ENCODE data around the gene ZNF260. TPM values are rescaled to one million over a fixed set of nuclear protein-coding genes. Genes with fewer than 3 reads are reported as not detected.

The ZNF260 gene
- total and polyA plus RNA-seq, 2 of the 13 experiments (the other 11 are each of a cell fraction or from before 2014, with no cell fraction given), result 2.8 to 10.5 TPM

DNA sequence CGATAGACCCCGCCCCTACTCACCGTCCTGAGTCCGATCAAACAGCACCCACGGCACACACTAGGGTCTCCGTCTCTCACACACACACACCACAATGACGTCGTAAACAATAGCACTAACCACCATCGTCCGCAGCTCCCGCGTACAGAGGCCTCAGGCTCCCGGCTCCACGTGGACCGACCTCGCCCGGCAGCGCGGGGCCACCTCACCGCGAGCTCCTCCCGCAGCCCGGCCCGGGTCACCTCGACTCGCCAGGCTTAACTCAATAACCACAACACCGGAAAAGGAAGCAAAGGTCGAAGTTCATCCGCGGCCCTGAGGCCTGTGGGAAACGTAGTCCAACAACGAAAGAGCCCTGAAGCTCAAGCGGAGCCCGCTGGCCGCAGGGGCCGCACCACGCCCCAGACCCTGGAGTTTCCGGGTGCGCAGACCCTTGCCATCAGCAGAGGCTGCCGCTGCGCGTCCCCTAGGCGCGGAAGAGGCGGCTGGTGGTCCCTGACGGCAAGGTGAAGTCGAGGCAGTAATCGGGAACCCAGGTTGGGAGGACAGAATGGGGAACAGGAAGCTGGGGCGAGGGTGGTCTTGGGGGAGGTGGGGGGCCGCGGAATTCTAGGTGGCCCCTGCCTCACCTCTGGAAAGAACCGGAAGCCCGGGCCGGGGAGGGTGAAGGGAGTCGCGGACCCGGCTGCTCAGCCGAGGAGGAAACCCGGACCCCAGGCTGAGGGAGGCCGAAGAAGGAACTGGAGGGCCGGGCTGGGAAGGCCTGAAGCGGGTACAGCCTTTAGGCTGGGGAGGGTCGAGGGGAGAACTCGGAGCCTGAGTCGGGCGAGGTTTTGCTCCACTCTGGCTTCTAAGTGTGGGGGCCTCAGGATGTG is 45.2 kb upstream of the ZNF260 start, which contains the start of gene ZNF529 (continued):
- TF ChIP-seq, protein P1, sequence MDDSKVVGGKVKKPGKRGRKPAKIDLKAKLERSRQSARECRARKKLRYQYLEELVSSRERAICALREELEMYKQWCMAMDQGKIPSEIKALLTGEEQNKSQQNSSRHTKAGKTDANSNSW (CRISPR knock-in tag; IDR thresholded peaks at IDR 0.05; ENCODE audit: borderline replicate concordance), result 0 out of 2 replicates have a peak, but pooled peaks have one; percentile 74
- TF ChIP-seq, protein P2, sequence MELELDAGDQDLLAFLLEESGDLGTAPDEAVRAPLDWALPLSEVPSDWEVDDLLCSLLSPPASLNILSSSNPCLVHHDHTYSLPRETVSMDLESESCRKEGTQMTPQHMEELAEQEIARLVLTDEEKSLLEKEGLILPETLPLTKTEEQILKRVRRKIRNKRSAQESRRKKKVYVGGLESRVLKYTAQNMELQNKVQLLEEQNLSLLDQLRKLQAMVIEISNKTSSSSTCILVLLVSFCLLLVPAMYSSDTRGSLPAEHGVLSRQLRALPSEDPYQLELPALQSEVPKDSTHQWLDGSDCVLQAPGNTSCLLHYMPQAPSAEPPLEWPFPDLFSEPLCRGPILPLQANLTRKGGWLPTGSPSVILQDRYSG (CRISPR knock-in tag; IDR thresholded peaks at IDR 0.05), result no peak
- TF ChIP-seq, protein P3, sequence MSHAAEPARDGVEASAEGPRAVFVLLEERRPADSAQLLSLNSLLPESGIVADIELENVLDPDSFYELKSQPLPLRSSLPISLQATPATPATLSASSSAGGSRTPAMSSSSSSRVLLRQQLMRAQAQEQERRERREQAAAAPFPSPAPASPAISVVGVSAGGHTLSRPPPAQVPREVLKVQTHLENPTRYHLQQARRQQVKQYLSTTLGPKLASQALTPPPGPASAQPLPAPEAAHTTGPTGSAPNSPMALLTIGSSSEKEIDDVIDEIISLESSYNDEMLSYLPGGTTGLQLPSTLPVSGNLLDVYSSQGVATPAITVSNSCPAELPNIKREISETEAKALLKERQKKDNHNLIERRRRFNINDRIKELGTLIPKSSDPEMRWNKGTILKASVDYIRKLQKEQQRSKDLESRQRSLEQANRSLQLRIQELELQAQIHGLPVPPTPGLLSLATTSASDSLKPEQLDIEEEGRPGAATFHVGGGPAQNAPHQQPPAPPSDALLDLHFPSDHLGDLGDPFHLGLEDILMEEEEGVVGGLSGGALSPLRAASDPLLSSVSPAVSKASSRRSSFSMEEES (CRISPR knock-in tag; IDR thresholded peaks at IDR 0.05), result peak; percentile 85
- TF ChIP-seq ZNF547 (CRISPR knock-in tag; IDR thresholded peaks at IDR 0.05) (peak; percentile 75), CEBPG (CRISPR knock-in tag; IDR thresholded peaks at IDR 0.05) (peak; percentile 39; the same call in 1 of the 2 replicates), ZSCAN29 (CRISPR knock-in tag; conservative IDR thresholded peaks at IDR 0.05) (no peak), ZNF205 (CRISPR knock-in tag; IDR thresholded peaks at IDR 0.05) (peak; percentile 24; the same call in 1 of the 2 replicates), CBFB (CRISPR knock-in tag; IDR thresholded peaks at IDR 0.05) (peak; percentile 95), CAMTA2 (CRISPR knock-in tag; IDR thresholded peaks at IDR 0.05; ENCODE audit: borderline replicate concordance) (0 out of 2 replicates have a peak, but pooled peaks have one; percentile 25), ZNF17 (CRISPR knock-in tag; IDR thresholded peaks at IDR 0.05) (no peak), SNAPC2 (CRISPR knock-in tag; IDR thresholded peaks at IDR 0.05) (0 out of 2 replicates have a peak, but pooled peaks have one; percentile 21), ONECUT2 (CRISPR knock-in tag; IDR thresholded peaks at IDR 0.05) (no peak), ZNF510 (CRISPR knock-in tag; IDR thresholded peaks at IDR 0.05; ENCODE audit: low read depth) (no peak; the same call in 1 of the 2 replicates), MIER3 (CRISPR knock-in tag; IDR thresholded peaks at IDR 0.05; ENCODE audit: borderline replicate concordance) (no peak; the same call in 1 of the 2 replicates), FOXK2 (IDR thresholded peaks at IDR 0.05) (peak; percentile 33; the same call in 1 of the 2 replicates), ZZZ3 (CRISPR knock-in tag; IDR thresholded peaks at IDR 0.05; ENCODE audit: borderline replicate concordance) (0 out of 2 replicates have a peak, but pooled peaks have one; percentile 34)
- TF ChIP-seq, protein P4, sequence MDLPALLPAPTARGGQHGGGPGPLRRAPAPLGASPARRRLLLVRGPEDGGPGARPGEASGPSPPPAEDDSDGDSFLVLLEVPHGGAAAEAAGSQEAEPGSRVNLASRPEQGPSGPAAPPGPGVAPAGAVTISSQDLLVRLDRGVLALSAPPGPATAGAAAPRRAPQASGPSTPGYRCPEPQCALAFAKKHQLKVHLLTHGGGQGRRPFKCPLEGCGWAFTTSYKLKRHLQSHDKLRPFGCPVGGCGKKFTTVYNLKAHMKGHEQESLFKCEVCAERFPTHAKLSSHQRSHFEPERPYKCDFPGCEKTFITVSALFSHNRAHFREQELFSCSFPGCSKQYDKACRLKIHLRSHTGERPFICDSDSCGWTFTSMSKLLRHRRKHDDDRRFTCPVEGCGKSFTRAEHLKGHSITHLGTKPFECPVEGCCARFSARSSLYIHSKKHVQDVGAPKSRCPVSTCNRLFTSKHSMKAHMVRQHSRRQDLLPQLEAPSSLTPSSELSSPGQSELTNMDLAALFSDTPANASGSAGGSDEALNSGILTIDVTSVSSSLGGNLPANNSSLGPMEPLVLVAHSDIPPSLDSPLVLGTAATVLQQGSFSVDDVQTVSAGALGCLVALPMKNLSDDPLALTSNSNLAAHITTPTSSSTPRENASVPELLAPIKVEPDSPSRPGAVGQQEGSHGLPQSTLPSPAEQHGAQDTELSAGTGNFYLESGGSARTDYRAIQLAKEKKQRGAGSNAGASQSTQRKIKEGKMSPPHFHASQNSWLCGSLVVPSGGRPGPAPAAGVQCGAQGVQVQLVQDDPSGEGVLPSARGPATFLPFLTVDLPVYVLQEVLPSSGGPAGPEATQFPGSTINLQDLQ (CRISPR knock-in tag; IDR thresholded peaks at IDR 0.05), result peak; percentile 91
- TF ChIP-seq, protein P5, sequence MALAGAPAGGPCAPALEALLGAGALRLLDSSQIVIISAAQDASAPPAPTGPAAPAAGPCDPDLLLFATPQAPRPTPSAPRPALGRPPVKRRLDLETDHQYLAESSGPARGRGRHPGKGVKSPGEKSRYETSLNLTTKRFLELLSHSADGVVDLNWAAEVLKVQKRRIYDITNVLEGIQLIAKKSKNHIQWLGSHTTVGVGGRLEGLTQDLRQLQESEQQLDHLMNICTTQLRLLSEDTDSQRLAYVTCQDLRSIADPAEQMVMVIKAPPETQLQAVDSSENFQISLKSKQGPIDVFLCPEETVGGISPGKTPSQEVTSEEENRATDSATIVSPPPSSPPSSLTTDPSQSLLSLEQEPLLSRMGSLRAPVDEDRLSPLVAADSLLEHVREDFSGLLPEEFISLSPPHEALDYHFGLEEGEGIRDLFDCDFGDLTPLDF (CRISPR knock-in tag; IDR thresholded peaks at IDR 0.05), result no peak
- TF ChIP-seq, protein P6, sequence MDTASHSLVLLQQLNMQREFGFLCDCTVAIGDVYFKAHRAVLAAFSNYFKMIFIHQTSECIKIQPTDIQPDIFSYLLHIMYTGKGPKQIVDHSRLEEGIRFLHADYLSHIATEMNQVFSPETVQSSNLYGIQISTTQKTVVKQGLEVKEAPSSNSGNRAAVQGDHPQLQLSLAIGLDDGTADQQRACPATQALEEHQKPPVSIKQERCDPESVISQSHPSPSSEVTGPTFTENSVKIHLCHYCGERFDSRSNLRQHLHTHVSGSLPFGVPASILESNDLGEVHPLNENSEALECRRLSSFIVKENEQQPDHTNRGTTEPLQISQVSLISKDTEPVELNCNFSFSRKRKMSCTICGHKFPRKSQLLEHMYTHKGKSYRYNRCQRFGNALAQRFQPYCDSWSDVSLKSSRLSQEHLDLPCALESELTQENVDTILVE (CRISPR knock-in tag; IDR thresholded peaks at IDR 0.05), result peak; percentile 85; the same call in 1 of the 2 replicates
- TF ChIP-seq, protein P7, sequence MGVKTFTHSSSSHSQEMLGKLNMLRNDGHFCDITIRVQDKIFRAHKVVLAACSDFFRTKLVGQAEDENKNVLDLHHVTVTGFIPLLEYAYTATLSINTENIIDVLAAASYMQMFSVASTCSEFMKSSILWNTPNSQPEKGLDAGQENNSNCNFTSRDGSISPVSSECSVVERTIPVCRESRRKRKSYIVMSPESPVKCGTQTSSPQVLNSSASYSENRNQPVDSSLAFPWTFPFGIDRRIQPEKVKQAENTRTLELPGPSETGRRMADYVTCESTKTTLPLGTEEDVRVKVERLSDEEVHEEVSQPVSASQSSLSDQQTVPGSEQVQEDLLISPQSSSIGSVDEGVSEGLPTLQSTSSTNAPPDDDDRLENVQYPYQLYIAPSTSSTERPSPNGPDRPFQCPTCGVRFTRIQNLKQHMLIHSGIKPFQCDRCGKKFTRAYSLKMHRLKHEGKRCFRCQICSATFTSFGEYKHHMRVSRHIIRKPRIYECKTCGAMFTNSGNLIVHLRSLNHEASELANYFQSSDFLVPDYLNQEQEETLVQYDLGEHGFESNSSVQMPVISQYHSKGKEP (CRISPR knock-in tag; IDR thresholded peaks at IDR 0.05), result no peak

All from HepG2 (cell line).